HG03135 (cell line): ENCODE measurements around the gene SCML1.

Experiments used
- ATAC-seq: cut with Tn5 transposase; IDR thresholded peaks from one replicate; pipeline ENCODE4 v1.9.1; 2021; ENCODE audit warnings: mild to moderate bottlenecking, moderate library complexity; ENCODE audit not compliant: unreplicated experiment

The SCML1 gene

DNA sequence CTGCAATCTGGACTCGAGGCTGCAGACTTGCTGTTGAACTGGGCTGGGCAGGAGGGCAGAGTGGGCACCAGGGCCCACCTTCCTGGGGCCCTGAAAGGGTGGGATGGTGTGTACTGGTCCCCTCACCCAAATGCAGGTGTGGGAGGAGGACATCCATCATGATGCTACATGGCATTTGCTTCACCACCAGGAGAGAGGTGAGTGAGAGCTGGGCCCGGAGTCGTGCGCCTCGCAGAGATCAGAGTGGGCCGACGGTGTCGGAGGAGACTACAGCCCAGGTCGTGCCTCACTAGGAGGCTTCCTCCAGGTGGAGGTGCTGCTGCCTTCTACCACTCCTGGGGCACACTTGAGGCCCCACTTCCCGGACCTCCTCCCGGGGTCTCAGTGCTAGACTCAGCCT, 50.3 kb downstream of the SCML1 start:
- no peak for ATAC-seq

DNA sequence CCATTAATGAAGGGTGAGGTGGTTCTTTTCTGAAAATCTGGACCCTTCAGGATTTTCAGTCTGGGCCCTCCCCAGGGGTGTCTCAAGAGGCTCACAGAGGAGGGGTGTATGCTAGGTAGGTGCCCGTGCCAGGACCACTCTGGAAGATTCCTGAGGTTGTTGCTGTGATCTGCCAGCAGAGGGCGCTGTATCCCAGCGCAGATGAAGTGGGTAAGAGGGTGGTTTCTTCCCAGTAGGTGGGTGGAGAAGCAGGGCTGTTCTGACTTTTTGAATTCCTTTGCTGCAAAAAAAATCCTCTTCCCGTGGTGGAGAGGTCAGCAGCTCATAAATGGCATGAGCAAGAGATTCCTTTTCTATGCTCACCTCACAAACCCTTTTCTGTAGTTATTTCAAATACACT, 51.1 kb downstream of the SCML1 start:
- no peak for ATAC-seq

GRCh38 chrX:17788956-17789562, 51.8 kb downstream of the SCML1 start:
- ATAC-seq = no peak

GRCh38 chrX:17792826-17793225, 55.5 kb downstream of the SCML1 start:
- ATAC-seq = no peak

GRCh38 chrX:17798921-17799320, 61.6 kb downstream of the SCML1 start:
- ATAC-seq = no peak

- ATAC-seq = no peak
Observed at GRCh38 chrX:17801431-17801830, 64.1 kb downstream of the SCML1 start.

- ATAC-seq = no peak
Observed at GRCh38 chrX:17802756-17803155, 65.5 kb downstream of the SCML1 start.

GRCh38 chrX:17803449-17803848, 66.2 kb downstream of the SCML1 start:
- ATAC-seq = no peak
